ENCODE results near the gene PEX7.

PEX7 gene

GRCh38 chr6:136777651-136778050 lies 44.7 kb upstream of the PEX7 start:
- Histone ChIP-seq H3K4me1 (ENCODE audit: control insufficient read depth, low read length) (no peaks in the 10 kb centered on the region), H3K4me2 (ENCODE audit: low read length) (no peak overlapping the region), H3K27ac (ENCODE audit: low read depth, low read length) (no peak overlapping the region), H3K4me3 (ENCODE audit: low read length) (no peak overlapping the region), H3K36me3 (ENCODE audit: control insufficient read depth, low read length) (no peaks in the 10 kb centered on the region), H4K20me1 (ENCODE audit: control insufficient read depth, insufficient read depth, low read depth, low read length) (no peaks in the 10 kb centered on the region), H3K9me3 (ENCODE audit: control insufficient read depth, insufficient read depth, low read length) (no peaks in the 10 kb centered on the region), H3K9me2 (replicated peaks; ENCODE audit: control insufficient read depth, low read length) (no peaks in the 10 kb centered on the region), H3K27me3 (ENCODE audit: control insufficient read depth, low read length) (0 out of 2 replicates have a peak, but pooled peaks cover 4% of the 10 kb centered on the region), H3K79me2 (ENCODE audit: control insufficient read depth, low read length) (no peaks in the 10 kb centered on the region), H3F3A (ENCODE audit: control insufficient read depth, insufficient read depth) (no peaks in the 10 kb centered on the region)
- TF ChIP-seq EZH2phosphoT487 (IDR thresholded peaks at IDR 0.05; ENCODE audit: borderline replicate concordance, low read length) (no peak), CTCF (IDR thresholded peaks at IDR 0.05; ENCODE audit: low read depth, low read length, poor library complexity, severe bottlenecking) (no peak)

GRCh38 chr6:136779682-136780081 lies 42.7 kb upstream of the PEX7 start:
- TF ChIP-seq CTCF (IDR thresholded peaks at IDR 0.05; ENCODE audit: low read depth, low read length, poor library complexity, severe bottlenecking): no peak
- no peak for TF ChIP-seq EZH2phosphoT487 (IDR thresholded peaks at IDR 0.05; ENCODE audit: borderline replicate concordance, low read length)
- no peaks in the 10 kb centered on the region for H3K9me2 ChIP-seq (replicated peaks; ENCODE audit: control insufficient read depth, low read length)
- no peak overlapping the region for H3K4me3 ChIP-seq (ENCODE audit: low read length)
- H3K4me2 ChIP-seq (ENCODE audit: low read length): no peak overlapping the region
- no peak overlapping the region for H3K27ac ChIP-seq (ENCODE audit: low read depth, low read length)
- no peaks in the 10 kb centered on the region for H4K20me1 ChIP-seq (ENCODE audit: control insufficient read depth, insufficient read depth, low read depth, low read length)
- peaks cover 14% of the 10 kb centered on the region for H3K27me3 ChIP-seq (ENCODE audit: control insufficient read depth, low read length)
- no peaks in the 10 kb centered on the region for H3K9me3 ChIP-seq (ENCODE audit: control insufficient read depth, insufficient read depth, low read length)
- H3F3A ChIP-seq (ENCODE audit: control insufficient read depth, insufficient read depth): no peaks in the 10 kb centered on the region
- no peaks in the 10 kb centered on the region for H3K79me2 ChIP-seq (ENCODE audit: control insufficient read depth, low read length)
- H3K4me1 ChIP-seq (ENCODE audit: control insufficient read depth, low read length): peaks cover 10% of the 10 kb centered on the region
- H3K36me3 ChIP-seq (ENCODE audit: control insufficient read depth, low read length): no peaks in the 10 kb centered on the region

DNA sequence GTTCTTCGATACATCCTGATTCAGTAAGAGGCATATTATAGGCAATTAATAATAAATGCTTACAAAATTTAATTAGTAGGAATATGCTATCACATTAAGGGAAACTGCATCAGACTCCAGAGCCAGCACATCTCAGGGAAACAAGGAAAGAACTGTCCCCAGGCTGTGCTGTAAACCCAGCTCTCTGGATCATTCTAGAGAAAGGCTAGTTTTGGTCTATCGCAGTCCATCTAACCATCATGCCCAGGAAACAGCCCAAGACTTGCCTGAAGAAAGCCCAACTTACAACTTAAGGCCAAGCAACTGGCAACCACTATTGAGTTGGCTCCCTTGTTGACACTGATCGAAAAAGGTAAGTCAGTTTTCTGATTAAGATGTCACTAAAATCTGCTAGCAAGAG lies 41.4 kb upstream of the PEX7 start:
- Histone ChIP-seq H3K79me2 (ENCODE audit: control insufficient read depth, low read length) (no peaks in the 10 kb centered on the region), H4K20me1 (ENCODE audit: control insufficient read depth, insufficient read depth, low read depth, low read length) (no peaks in the 10 kb centered on the region), H3K4me2 (ENCODE audit: low read length) (no peak overlapping the region), H3K9me3 (ENCODE audit: control insufficient read depth, insufficient read depth, low read length) (no peaks in the 10 kb centered on the region), H3K9me2 (replicated peaks; ENCODE audit: control insufficient read depth, low read length) (no peaks in the 10 kb centered on the region), H3K4me3 (ENCODE audit: low read length) (no peak overlapping the region), H3K27ac (ENCODE audit: low read depth, low read length) (no peak overlapping the region), H3K36me3 (ENCODE audit: control insufficient read depth, low read length) (no peaks in the 10 kb centered on the region), H3K4me1 (ENCODE audit: control insufficient read depth, low read length) (peaks cover 23% of the 10 kb centered on the region), H3K27me3 (ENCODE audit: control insufficient read depth, low read length) (peaks cover 26% of the 10 kb centered on the region), H3F3A (ENCODE audit: control insufficient read depth, insufficient read depth) (no peaks in the 10 kb centered on the region)
- TF ChIP-seq CTCF (IDR thresholded peaks at IDR 0.05; ENCODE audit: low read depth, low read length, poor library complexity, severe bottlenecking) (no peak), EZH2phosphoT487 (IDR thresholded peaks at IDR 0.05; ENCODE audit: borderline replicate concordance, low read length) (no peak)
